HG03103 (cell line): ENCODE results near the gene TARS3.
A peak's percentile ranks its signal among the peaks of the same experiment; 100 is the strongest.
"Not testable (repeated sequence)": the region's sequence is repeated elsewhere in the genome, so short reads cannot be mapped to it uniquely, and the experiment has no call there.

Experiments used
- ATAC-seq: cut with Tn5 transposase; IDR thresholded peaks from one replicate; pipeline ENCODE4 v1.9.1; 2021; ENCODE audit warnings: low read depth; ENCODE audit not compliant: unreplicated experiment

The TARS3 gene

GRCh38 chr15:101657968-101658784 lies 66.1 kb downstream of the TARS3 start:
- no peak for ATAC-seq

- no peak for ATAC-seq
Observed at GRCh38 chr15:101657171-101657570, 67.1 kb downstream of the TARS3 start.

GRCh38 chr15:101654624-101655337 lies 69.5 kb downstream of the TARS3 start:
- not testable (repeated sequence) for ATAC-seq

- ATAC-seq, result no peak
Observed at GRCh38 chr15:101654171-101654570, 70.1 kb downstream of the TARS3 start.

- ATAC-seq, result no peak
Observed at GRCh38 chr15:101652786-101653430, 71.4 kb downstream of the TARS3 start.

- ATAC-seq, result peak; percentile 83
Observed at GRCh38 chr15:101652098-101652785, 72.0 kb downstream of the TARS3 start, which contains the start of gene TM2D3. TM2D3 (minus strand) TSS chr15:101652381; CDS start chr15:101652361, 20 bp downstream.

GRCh38 chr15:101651554-101652097 lies 72.6 kb downstream of the TARS3 start:
- ATAC-seq, result peak; percentile 40

GRCh38 chr15:101650145-101650544 lies 74.1 kb downstream of the TARS3 start:
- no peak for ATAC-seq

- no peak for ATAC-seq
Observed at GRCh38 chr15:101648356-101648755, 75.9 kb downstream of the TARS3 start.

GRCh38 chr15:101647251-101647650 lies 77.0 kb downstream of the TARS3 start:
- no peak for ATAC-seq

GRCh38 chr15:101646672-101647071 lies 77.6 kb downstream of the TARS3 start:
- ATAC-seq, result no peak

GRCh38 chr15:101642361-101642760 lies 81.9 kb downstream of the TARS3 start:
- no peak for ATAC-seq

- no peak for ATAC-seq
Observed at GRCh38 chr15:101641894-101642293, 82.4 kb downstream of the TARS3 start.

GRCh38 chr15:101641129-101641764 lies 83.0 kb downstream of the TARS3 start:
- ATAC-seq, result peak; percentile 49

GRCh38 chr15:101639667-101640066 lies 84.6 kb downstream of the TARS3 start:
- ATAC-seq, result no peak

GRCh38 chr15:101637919-101638318 lies 86.4 kb downstream of the TARS3 start:
- no peak for ATAC-seq

- ATAC-seq, result no peak
Observed at GRCh38 chr15:101637516-101637915, 86.8 kb downstream of the TARS3 start.

GRCh38 chr15:101637038-101637437 lies 87.2 kb downstream of the TARS3 start:
- ATAC-seq, result no peak

GRCh38 chr15:101635944-101636727 lies 88.1 kb downstream of the TARS3 start:
- ATAC-seq, result no peak
